Liver (tissue), 9 donors: ENCODE data around the gene ZFYVE28. TPM values are rescaled to one million over a fixed set of nuclear protein-coding genes. Genes with fewer than 3 reads are reported as not detected.

Source experiments
- DNase-seq: peaks from one replicate; pipeline ENCODE4 v3.0.0-alpha.2; 2017; ENCODE audit warnings: low spot score
- H3K27ac ChIP-seq, 2 donors: one replicate each; pipeline ENCODE4 v1.7.0; 2013; ENCODE audit warnings: inconsistent platforms in 2 of 2, low read length in 2 of 2, control low read depth in 1 of 2, low read depth in 1 of 2, mild to moderate bottlenecking in 1 of 2
- H3K27me3 ChIP-seq, 4 donors: one replicate each; pipeline versions ENCODE4 v1.6.1 to v1.7.0; 2013; ENCODE audit warnings: low read length in 3 of 4, inconsistent platforms in 1 of 4, mild to moderate bottlenecking in 1 of 4, moderate library complexity in 1 of 4; ENCODE audit not compliant: control insufficient read depth in 4 of 4, insufficient read depth in 4 of 4
- H3K36me3 ChIP-seq, 4 donors: one replicate each; pipeline versions ENCODE4 v1.6.1 to v1.7.0; 2013; ENCODE audit warnings: low read length in 3 of 4, mild to moderate bottlenecking in 3 of 4, low read depth in 1 of 4, moderate library complexity in 1 of 4; ENCODE audit not compliant: control insufficient read depth in 4 of 4, insufficient read depth in 3 of 4
- H3K4me1 ChIP-seq, 4 donors: one replicate each; pipeline versions ENCODE4 v1.6.1 to v1.7.0; 2013; ENCODE audit warnings: low read length in 3 of 4, mild to moderate bottlenecking in 3 of 4, moderate library complexity in 1 of 4; ENCODE audit not compliant: control insufficient read depth in 4 of 4, insufficient read depth in 4 of 4
- H3K4me3 ChIP-seq, 3 donors: one replicate each; pipeline versions ENCODE4 v1.6.1 to v1.7.0; 2013; ENCODE audit warnings: low read length in 3 of 3, control low read depth in 1 of 3, low read depth in 1 of 3, mild to moderate bottlenecking in 1 of 3
- H3K9ac ChIP-seq, 2 donors: one replicate each; pipeline ENCODE4 v1.7.0; 2013; ENCODE audit warnings: low read length in 2 of 2, mild to moderate bottlenecking in 2 of 2, moderate library complexity in 2 of 2, control low read depth in 1 of 2, low read depth in 1 of 2
- H3K9me3 ChIP-seq, 4 donors: one replicate each; pipeline versions ENCODE4 v1.6.1 to v1.7.0; 2013; ENCODE audit warnings: low read length in 3 of 4; ENCODE audit not compliant: control insufficient read depth in 4 of 4
- EGR1 ChIP-seq, 2 donors: IDR thresholded peaks; 2 replicates each; pipeline ENCODE4 v1.6.1; 2016 to 2018; ENCODE audit warnings: antibody characterized with exemption in 2 of 2, low read depth in 2 of 2
- FOXA1 ChIP-seq: IDR thresholded peaks from 2 replicates; pipeline ENCODE4 v1.6.1; 2016; ENCODE audit warnings: antibody characterized with exemption
- FOXA2 ChIP-seq: IDR thresholded peaks from 2 replicates; pipeline ENCODE4 v1.6.1; 2016; ENCODE audit warnings: antibody characterized with exemption
- GABPA ChIP-seq, 2 donors: IDR thresholded peaks in 1 of 2; conservative IDR thresholded peaks in 1 of 2; 2 replicates each; pipeline ENCODE4 v1.6.1; 2016; ENCODE audit warnings: antibody characterized with exemption in 2 of 2, mild to moderate bottlenecking in 1 of 2, moderate library complexity in 1 of 2
- HNF4A ChIP-seq, 2 donors: conservative IDR thresholded peaks; 2 replicates each; pipeline ENCODE4 v1.6.1; 2016; ENCODE audit warnings: antibody characterized with exemption in 2 of 2, mild to moderate bottlenecking in 2 of 2
- HNF4G ChIP-seq: IDR thresholded peaks from 2 replicates; pipeline ENCODE4 v1.6.1; 2016; ENCODE audit warnings: antibody characterized with exemption
- JUND ChIP-seq, 2 donors: IDR thresholded peaks; 2 replicates each; pipeline ENCODE4 v1.6.1; 2016; ENCODE audit warnings: antibody characterized with exemption in 2 of 2
- NR2F2 ChIP-seq: IDR thresholded peaks from 2 replicates; pipeline ENCODE4 v1.6.1; 2016; ENCODE audit warnings: antibody characterized with exemption
- RAD21 ChIP-seq, 2 donors: IDR thresholded peaks; 2 replicates each; pipeline ENCODE4 v1.6.1; 2016; ENCODE audit warnings: antibody characterized with exemption in 2 of 2, mild to moderate bottlenecking in 2 of 2
- RXRA ChIP-seq, 2 donors: IDR thresholded peaks; 2 replicates each; pipeline ENCODE4 v1.6.1; 2017 to 2018; ENCODE audit warnings: antibody characterized with exemption in 2 of 2, mild to moderate bottlenecking in 1 of 2
- SP1 ChIP-seq: IDR thresholded peaks from 2 replicates; pipeline ENCODE4 v1.6.1; 2018; ENCODE audit warnings: antibody characterized with exemption, mild to moderate bottlenecking
- TAF1 ChIP-seq: conservative IDR thresholded peaks from 2 replicates; pipeline ENCODE4 v1.6.1; 2016; ENCODE audit warnings: antibody characterized with exemption, mild to moderate bottlenecking
- YY1 ChIP-seq: IDR thresholded peaks from 2 replicates; pipeline ENCODE4 v1.6.1; 2016; ENCODE audit warnings: antibody characterized with exemption, mild to moderate bottlenecking
- WGBS: extraction: QIAGEN DNeasy Blood & Tissue Kit; methylation state at CpG from one replicate; pipeline ENCODE4 v1.1.7; 2013; 5-methylcytosine and 5-hydroxymethylcytosine counted together
- polyA plus RNA-seq, 2 donors: library from polyadenylated mRNA; stranded (reverse) in 1 of 2; unstranded in 1 of 2; fragments of 200-250 nt in 1 of 2; fragments of >200 nt in 1 of 2; fragmentation: Nextera tagmentation in 1 of 2; extraction: Ambion mirVana in 1 of 2; gene quantifications; one replicate each; pipeline versions ENCODE4 v1.2.1 to v1.2.3, GENCODE V29; 2013 to 2015
- total RNA-seq, 2 donors: library from RNA; depleted of rRNA; stranded (reverse); fragments of >200 nt; gene quantifications; one replicate each; pipeline ENCODE4 v1.2.3, GENCODE V29; 2014
- TF ChIP-seq, protein P1 (sequence below): IDR thresholded peaks from 2 replicates; pipeline ENCODE4 v1.6.1; 2016; ENCODE audit warnings: antibody characterized with exemption
- TF ChIP-seq, protein P2 (sequence below): fragments of 150-350 bp; IDR thresholded peaks from 2 replicates; pipeline ENCODE4 v1.5.1; 2017; ENCODE audit warnings: improper control_type of control experiment, low read depth, low read length; ENCODE audit not compliant: missing input control
- TF ChIP-seq, protein P3 (sequence below): IDR thresholded peaks from 2 replicates; pipeline ENCODE4 v1.6.1; 2016; ENCODE audit warnings: antibody characterized with exemption
- TF ChIP-seq, protein P4 (sequence below): IDR thresholded peaks from 2 replicates; pipeline ENCODE4 v1.6.1; 2016; ENCODE audit warnings: antibody characterized with exemption, mild to moderate bottlenecking
- TF ChIP-seq, protein P5 (sequence below): IDR thresholded peaks from 2 replicates; pipeline ENCODE4 v1.6.1; 2016; ENCODE audit warnings: antibody characterized with exemption
- donor health status: healthy.
- donor health status: healthy.
- donor health status: healthy.
- donor health status: healthy.
- donor health status: healthy.

The ZFYVE28 gene
- total and polyA plus RNA-seq, 4 donors, result 2.0 to 6.1 (median 2.7) TPM

DNA sequence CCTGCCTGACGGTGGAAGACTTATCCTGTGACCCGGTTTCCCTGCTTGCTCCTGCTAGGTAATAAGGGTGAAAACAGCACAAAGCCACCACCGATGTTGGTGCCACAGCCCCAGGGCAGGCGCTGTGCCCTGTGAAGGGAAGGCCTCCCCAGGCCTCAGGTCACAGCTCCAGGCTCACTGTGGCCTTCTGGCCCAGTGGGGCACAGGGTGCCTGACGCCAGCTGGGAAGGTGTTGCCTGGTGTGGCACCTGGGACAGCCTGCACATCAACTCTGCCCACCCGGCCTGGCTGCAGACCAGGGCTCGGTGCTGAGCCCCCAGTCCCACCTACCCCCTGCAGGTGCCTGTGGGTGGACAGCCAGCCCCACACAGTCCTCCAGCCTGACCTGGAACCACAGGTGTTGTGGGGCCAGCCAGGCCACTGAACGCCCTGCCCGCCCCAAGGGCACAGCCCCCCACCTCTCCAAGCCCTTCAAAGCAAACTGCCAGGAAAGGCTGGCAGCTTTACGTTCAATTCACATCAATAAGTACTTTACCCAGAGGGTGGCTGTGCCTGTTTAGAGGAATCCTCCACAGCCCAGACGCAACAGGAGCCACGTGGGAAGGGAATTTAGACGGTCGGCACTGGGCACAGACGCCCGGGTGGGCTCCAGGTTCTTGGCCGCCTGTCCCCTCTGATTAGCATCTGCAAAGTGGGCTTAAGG lies 54.3 kb downstream of the ZFYVE28 start:
- Histone ChIP-seq H3K4me1 (peaks cover 14 to 26% (median 20%) of the 10 kb centered on the region in 4 donors), H3K27me3 (no peaks in the 10 kb centered on the region), H3K9me3 (peaks cover 0 to 3% (median 0%) of the 10 kb centered on the region in 4 donors), H3K9ac (no peak overlapping the region), H3K4me3 (peak overlapping the region in 2 of 3 donors; percentile 44), H3K27ac (peak overlapping the region; percentile 45 to 68), H3K36me3 (no peaks in the 10 kb centered on the region)
- TF ChIP-seq HNF4G (no peak), EGR1 (IDR thresholded peaks at IDR 0.05; ENCODE audit: low read depth in 2 of 2) (no peak), NR2F2 (no peak)
- DNase-seq, result no peak
- 68% methylated on average over 17 of the region's 17 CpGs for WGBS

DNA sequence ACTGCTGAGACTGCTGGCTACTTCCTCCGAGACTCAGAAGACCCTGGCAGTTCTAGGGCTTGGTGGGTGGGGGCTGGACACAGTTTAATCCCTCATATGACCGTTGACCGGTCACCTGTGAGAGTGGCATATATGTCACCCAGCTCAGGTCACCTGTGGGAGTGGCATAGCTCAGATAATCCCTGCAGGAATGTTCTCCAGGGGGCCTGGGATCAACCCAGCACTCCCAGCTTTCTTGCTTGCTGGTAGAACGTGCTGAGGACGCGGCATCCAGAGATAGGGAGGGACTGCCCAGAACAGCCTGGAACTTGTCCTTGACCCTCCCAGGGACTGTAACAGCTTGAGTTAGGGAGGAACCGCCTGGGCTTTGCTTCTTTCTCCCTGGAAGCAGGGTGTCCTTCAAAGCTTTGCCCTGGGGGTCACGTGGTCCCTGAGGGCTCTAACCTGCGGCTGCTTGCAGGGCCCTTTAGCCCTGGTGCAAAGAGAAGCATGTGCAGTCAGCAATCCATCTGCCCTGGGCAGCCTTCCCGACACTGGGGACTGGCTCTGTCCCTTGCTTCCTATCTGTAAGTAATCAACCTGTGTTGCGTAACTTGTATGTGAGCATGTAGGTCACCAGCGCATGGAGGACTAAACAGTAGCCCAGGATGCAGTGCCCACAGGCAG lies 55.3 kb downstream of the ZFYVE28 start:
- Histone ChIP-seq H3K9ac (no peak overlapping the region), H3K27ac (peak overlapping the region; percentile 46 to 74), H3K4me1 (peaks cover 14 to 26% (median 20%) of the 10 kb centered on the region in 4 donors), H3K27me3 (no peaks in the 10 kb centered on the region), H3K36me3 (no peaks in the 10 kb centered on the region), H3K4me3 (no peak overlapping the region), H3K9me3 (no peaks in the 10 kb centered on the region)
- DNase-seq, result peak; percentile 63
- WGBS, result 39% methylated on average over 12 of the region's 12 CpGs
- TF ChIP-seq TAF1, result no peak
- peak in 1 of 2 donors; percentile 66 for TF ChIP-seq RAD21 (IDR thresholded peaks at IDR 0.05)
- TF ChIP-seq NR2F2, result peak; percentile 67
- peak; percentile 57 for TF ChIP-seq FOXA2
- TF ChIP-seq RXRA (IDR thresholded peaks at IDR 0.05), result peak; percentile 85 to 94
- TF ChIP-seq JUND (IDR thresholded peaks at IDR 0.05), result peak; percentile 53 to 64
- peak in 1 of 2 donors; percentile 64 for TF ChIP-seq EGR1 (IDR thresholded peaks at IDR 0.05; ENCODE audit: low read depth in 2 of 2)
- TF ChIP-seq HNF4A (conservative IDR thresholded peaks at IDR 0.05), result peak; percentile 91 to 97
- TF ChIP-seq, protein P1, sequence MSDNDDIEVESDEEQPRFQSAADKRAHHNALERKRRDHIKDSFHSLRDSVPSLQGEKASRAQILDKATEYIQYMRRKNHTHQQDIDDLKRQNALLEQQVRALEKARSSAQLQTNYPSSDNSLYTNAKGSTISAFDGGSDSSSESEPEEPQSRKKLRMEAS, result peak; percentile 98
- TF ChIP-seq, protein P2, sequence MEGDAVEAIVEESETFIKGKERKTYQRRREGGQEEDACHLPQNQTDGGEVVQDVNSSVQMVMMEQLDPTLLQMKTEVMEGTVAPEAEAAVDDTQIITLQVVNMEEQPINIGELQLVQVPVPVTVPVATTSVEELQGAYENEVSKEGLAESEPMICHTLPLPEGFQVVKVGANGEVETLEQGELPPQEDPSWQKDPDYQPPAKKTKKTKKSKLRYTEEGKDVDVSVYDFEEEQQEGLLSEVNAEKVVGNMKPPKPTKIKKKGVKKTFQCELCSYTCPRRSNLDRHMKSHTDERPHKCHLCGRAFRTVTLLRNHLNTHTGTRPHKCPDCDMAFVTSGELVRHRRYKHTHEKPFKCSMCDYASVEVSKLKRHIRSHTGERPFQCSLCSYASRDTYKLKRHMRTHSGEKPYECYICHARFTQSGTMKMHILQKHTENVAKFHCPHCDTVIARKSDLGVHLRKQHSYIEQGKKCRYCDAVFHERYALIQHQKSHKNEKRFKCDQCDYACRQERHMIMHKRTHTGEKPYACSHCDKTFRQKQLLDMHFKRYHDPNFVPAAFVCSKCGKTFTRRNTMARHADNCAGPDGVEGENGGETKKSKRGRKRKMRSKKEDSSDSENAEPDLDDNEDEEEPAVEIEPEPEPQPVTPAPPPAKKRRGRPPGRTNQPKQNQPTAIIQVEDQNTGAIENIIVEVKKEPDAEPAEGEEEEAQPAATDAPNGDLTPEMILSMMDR, result peak; percentile 1
- TF ChIP-seq, protein P3, sequence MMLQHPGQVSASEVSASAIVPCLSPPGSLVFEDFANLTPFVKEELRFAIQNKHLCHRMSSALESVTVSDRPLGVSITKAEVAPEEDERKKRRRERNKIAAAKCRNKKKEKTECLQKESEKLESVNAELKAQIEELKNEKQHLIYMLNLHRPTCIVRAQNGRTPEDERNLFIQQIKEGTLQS, result no peak
- TF ChIP-seq, protein P4, sequence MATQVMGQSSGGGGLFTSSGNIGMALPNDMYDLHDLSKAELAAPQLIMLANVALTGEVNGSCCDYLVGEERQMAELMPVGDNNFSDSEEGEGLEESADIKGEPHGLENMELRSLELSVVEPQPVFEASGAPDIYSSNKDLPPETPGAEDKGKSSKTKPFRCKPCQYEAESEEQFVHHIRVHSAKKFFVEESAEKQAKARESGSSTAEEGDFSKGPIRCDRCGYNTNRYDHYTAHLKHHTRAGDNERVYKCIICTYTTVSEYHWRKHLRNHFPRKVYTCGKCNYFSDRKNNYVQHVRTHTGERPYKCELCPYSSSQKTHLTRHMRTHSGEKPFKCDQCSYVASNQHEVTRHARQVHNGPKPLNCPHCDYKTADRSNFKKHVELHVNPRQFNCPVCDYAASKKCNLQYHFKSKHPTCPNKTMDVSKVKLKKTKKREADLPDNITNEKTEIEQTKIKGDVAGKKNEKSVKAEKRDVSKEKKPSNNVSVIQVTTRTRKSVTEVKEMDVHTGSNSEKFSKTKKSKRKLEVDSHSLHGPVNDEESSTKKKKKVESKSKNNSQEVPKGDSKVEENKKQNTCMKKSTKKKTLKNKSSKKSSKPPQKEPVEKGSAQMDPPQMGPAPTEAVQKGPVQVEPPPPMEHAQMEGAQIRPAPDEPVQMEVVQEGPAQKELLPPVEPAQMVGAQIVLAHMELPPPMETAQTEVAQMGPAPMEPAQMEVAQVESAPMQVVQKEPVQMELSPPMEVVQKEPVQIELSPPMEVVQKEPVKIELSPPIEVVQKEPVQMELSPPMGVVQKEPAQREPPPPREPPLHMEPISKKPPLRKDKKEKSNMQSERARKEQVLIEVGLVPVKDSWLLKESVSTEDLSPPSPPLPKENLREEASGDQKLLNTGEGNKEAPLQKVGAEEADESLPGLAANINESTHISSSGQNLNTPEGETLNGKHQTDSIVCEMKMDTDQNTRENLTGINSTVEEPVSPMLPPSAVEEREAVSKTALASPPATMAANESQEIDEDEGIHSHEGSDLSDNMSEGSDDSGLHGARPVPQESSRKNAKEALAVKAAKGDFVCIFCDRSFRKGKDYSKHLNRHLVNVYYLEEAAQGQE, result peak; percentile 70
- TF ChIP-seq HNF4G, result peak; percentile 72
- peak; percentile 91 for TF ChIP-seq YY1
- TF ChIP-seq GABPA (IDR thresholded peaks at IDR 0.05 in 1 of 2, conservative IDR thresholded peaks at IDR 0.05 in 1 of 2), result peak in 1 of 2 donors; percentile 32
- TF ChIP-seq FOXA1, result peak; percentile 39
- TF ChIP-seq SP1, result peak; percentile 91
- TF ChIP-seq, protein P5, sequence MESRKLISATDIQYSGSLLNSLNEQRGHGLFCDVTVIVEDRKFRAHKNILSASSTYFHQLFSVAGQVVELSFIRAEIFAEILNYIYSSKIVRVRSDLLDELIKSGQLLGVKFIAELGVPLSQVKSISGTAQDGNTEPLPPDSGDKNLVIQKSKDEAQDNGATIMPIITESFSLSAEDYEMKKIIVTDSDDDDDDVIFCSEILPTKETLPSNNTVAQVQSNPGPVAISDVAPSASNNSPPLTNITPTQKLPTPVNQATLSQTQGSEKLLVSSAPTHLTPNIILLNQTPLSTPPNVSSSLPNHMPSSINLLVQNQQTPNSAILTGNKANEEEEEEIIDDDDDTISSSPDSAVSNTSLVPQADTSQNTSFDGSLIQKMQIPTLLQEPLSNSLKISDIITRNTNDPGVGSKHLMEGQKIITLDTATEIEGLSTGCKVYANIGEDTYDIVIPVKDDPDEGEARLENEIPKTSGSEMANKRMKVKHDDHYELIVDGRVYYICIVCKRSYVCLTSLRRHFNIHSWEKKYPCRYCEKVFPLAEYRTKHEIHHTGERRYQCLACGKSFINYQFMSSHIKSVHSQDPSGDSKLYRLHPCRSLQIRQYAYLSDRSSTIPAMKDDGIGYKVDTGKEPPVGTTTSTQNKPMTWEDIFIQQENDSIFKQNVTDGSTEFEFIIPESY, result no peak
